ENCODE data around the gene RPS3.

Gene RPS3

Small RNAs within 50 kb of the gene (small RNA-seq; reads per million reads assigned to genes)
- gene SNORD15A, result 0 reads per million in 2 experiments
- 18.7 to 199 reads per million in 2 experiments for gene SNORD15B

Measured in SK-N-DZ (cell line).